ENCODE measurements around the gene KIAA1586. TPM values are rescaled to one million over a fixed set of nuclear protein-coding genes. Genes with fewer than 3 reads are reported as not detected.

The KIAA1586 gene
- total and polyA plus RNA-seq, 9 of the 15 experiments (the other 6 are each of a cell fraction or from before 2014, with no cell fraction given), result 23.4 to 43.6 (median 29.5) TPM

DNA sequence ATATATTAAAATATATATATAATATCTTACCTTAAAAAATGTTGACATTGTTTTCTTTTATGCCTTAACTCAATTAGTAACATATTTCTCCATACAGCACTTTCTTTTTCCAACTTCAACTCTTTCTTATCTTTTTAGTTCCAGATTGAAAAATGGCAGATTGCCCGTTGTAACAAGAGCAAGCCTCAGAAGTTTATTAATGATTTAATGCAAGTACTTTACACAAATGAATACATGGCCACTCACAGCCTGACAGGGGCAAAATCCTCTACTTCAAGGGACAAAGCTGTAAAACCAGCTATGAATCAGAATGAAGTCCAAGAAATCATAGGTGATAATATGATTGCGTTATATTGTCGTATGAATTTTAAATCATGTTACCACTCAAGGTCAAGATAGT is 29.4 kb upstream of the KIAA1586 start (continued):
- TF ChIP-seq, protein P1, sequence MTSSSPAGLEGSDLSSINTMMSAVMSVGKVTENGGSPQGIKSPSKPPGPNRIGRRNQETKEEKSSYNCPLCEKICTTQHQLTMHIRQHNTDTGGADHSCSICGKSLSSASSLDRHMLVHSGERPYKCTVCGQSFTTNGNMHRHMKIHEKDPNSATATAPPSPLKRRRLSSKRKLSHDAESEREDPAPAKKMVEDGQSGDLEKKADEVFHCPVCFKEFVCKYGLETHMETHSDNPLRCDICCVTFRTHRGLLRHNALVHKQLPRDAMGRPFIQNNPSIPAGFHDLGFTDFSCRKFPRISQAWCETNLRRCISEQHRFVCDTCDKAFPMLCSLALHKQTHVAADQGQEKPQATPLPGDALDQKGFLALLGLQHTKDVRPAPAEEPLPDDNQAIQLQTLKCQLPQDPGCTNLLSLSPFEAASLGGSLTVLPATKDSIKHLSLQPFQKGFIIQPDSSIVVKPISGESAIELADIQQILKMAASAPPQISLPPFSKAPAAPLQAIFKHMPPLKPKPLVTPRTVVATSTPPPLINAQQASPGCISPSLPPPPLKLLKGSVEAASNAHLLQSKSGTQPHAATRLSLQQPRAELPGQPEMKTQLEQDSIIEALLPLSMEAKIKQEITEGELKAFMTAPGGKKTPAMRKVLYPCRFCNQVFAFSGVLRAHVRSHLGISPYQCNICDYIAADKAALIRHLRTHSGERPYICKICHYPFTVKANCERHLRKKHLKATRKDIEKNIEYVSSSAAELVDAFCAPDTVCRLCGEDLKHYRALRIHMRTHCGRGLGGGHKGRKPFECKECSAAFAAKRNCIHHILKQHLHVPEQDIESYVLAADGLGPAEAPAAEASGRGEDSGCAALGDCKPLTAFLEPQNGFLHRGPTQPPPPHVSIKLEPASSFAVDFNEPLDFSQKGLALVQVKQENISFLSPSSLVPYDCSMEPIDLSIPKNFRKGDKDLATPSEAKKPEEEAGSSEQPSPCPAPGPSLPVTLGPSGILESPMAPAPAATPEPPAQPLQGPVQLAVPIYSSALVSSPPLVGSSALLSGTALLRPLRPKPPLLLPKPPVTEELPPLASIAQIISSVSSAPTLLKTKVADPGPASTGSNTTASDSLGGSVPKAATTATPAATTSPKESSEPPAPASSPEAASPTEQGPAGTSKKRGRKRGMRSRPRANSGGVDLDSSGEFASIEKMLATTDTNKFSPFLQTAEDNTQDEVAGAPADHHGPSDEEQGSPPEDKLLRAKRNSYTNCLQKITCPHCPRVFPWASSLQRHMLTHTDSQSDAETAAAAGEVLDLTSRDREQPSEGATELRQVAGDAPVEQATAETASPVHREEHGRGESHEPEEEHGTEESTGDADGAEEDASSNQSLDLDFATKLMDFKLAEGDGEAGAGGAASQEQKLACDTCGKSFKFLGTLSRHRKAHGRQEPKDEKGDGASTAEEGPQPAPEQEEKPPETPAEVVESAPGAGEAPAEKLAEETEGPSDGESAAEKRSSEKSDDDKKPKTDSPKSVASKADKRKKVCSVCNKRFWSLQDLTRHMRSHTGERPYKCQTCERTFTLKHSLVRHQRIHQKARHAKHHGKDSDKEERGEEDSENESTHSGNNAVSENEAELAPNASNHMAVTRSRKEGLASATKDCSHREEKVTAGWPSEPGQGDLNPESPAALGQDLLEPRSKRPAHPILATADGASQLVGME (CRISPR knock-in tag; IDR thresholded peaks at IDR 0.05), result no peak
- TF ChIP-seq TARDBP (IDR thresholded peaks at IDR 0.05) (no peak), SIX5 (IDR thresholded peaks at IDR 0.05; ENCODE audit: borderline replicate concordance in 1 of 2, insufficient read depth in 1 of 2, low read depth in 1 of 2, low read length in 2 of 2) (0 out of 4 replicates have a peak, but pooled peaks of 1 of the 2 experiments have one; percentile 9), FOXJ3 (CRISPR knock-in tag; IDR thresholded peaks at IDR 0.05) (no peak), ETS2 (tag; IDR thresholded peaks at IDR 0.05; ENCODE audit: borderline replicate concordance, poor library complexity, severe bottlenecking) (no peak), NFIC (IDR thresholded peaks at IDR 0.05) (peak; percentile 61), BHLHE40 (IDR thresholded peaks at IDR 0.05; ENCODE audit: low read length) (no peak), ZNF780A (CRISPR knock-in tag; IDR thresholded peaks at IDR 0.05) (no peak), ARID1B (IDR thresholded peaks at IDR 0.05) (peak; percentile 43; the same call in 1 of the 2 replicates), ZBED1 (IDR thresholded peaks at IDR 0.05) (no peak)
- TF ChIP-seq, protein P2, sequence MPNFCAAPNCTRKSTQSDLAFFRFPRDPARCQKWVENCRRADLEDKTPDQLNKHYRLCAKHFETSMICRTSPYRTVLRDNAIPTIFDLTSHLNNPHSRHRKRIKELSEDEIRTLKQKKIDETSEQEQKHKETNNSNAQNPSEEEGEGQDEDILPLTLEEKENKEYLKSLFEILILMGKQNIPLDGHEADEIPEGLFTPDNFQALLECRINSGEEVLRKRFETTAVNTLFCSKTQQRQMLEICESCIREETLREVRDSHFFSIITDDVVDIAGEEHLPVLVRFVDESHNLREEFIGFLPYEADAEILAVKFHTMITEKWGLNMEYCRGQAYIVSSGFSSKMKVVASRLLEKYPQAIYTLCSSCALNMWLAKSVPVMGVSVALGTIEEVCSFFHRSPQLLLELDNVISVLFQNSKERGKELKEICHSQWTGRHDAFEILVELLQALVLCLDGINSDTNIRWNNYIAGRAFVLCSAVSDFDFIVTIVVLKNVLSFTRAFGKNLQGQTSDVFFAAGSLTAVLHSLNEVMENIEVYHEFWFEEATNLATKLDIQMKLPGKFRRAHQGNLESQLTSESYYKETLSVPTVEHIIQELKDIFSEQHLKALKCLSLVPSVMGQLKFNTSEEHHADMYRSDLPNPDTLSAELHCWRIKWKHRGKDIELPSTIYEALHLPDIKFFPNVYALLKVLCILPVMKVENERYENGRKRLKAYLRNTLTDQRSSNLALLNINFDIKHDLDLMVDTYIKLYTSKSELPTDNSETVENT (CRISPR knock-in tag; IDR thresholded peaks at IDR 0.05), result no peak
- TF ChIP-seq, protein P3, sequence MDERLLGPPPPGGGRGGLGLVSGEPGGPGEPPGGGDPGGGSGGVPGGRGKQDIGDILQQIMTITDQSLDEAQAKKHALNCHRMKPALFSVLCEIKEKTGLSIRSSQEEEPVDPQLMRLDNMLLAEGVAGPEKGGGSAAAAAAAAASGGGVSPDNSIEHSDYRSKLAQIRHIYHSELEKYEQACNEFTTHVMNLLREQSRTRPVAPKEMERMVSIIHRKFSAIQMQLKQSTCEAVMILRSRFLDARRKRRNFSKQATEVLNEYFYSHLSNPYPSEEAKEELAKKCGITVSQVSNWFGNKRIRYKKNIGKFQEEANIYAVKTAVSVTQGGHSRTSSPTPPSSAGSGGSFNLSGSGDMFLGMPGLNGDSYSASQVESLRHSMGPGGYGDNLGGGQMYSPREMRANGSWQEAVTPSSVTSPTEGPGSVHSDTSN (CRISPR knock-in tag; IDR thresholded peaks at IDR 0.05; ENCODE audit: low read depth), result no peak
- TF ChIP-seq, protein P3 (tag; conservative IDR thresholded peaks at IDR 0.05; ENCODE audit: low read depth), result peak; percentile 56
- TF ChIP-seq, protein P4, sequence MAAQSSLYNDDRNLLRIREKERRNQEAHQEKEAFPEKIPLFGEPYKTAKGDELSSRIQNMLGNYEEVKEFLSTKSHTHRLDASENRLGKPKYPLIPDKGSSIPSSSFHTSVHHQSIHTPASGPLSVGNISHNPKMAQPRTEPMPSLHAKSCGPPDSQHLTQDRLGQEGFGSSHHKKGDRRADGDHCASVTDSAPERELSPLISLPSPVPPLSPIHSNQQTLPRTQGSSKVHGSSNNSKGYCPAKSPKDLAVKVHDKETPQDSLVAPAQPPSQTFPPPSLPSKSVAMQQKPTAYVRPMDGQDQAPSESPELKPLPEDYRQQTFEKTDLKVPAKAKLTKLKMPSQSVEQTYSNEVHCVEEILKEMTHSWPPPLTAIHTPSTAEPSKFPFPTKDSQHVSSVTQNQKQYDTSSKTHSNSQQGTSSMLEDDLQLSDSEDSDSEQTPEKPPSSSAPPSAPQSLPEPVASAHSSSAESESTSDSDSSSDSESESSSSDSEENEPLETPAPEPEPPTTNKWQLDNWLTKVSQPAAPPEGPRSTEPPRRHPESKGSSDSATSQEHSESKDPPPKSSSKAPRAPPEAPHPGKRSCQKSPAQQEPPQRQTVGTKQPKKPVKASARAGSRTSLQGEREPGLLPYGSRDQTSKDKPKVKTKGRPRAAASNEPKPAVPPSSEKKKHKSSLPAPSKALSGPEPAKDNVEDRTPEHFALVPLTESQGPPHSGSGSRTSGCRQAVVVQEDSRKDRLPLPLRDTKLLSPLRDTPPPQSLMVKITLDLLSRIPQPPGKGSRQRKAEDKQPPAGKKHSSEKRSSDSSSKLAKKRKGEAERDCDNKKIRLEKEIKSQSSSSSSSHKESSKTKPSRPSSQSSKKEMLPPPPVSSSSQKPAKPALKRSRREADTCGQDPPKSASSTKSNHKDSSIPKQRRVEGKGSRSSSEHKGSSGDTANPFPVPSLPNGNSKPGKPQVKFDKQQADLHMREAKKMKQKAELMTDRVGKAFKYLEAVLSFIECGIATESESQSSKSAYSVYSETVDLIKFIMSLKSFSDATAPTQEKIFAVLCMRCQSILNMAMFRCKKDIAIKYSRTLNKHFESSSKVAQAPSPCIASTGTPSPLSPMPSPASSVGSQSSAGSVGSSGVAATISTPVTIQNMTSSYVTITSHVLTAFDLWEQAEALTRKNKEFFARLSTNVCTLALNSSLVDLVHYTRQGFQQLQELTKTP (IDR thresholded peaks at IDR 0.05; ENCODE audit: low read depth in 1 of 2, partially characterized antibody in 2 of 2), result no peak
